Gastroesophageal sphincter (tissue), 3 donors: ENCODE measurements around the gene ABHD8.

ENCODE experiments used
- CTCF ChIP-seq, 4 experiments: fragments of 200-600 bp in 2 of 4; fragments of 450-650 bp in 2 of 4; sonication (generic) in 1 of 4; IDR thresholded peaks; one replicate each; pipeline ENCODE4 v1.5.1; 2017 to 2019; ENCODE audit warnings: antibody characterized with exemption in 4 of 4, mild to moderate bottlenecking in 2 of 4, moderate library complexity in 2 of 4
- POLR2A ChIP-seq, 2 donors: fragments of 450-650 bp; IDR thresholded peaks; one replicate each; pipeline ENCODE4 v1.6.1; 2017; ENCODE audit warnings: antibody characterized with exemption in 2 of 2, mild to moderate bottlenecking in 2 of 2, moderate library complexity in 1 of 2

- TF ChIP-seq CTCF (IDR thresholded peaks at IDR 0.05): no peak
- no peak for TF ChIP-seq POLR2A (IDR thresholded peaks at IDR 0.05)
Measured at GRCh38 chr19:17259934-17260333, 43.3 kb downstream of the ABHD8 start.
